Posterior cingulate gyrus (tissue), 11 donors: ENCODE results near the gene RBP3.
A peak's percentile ranks its signal among the peaks of the same experiment; 100 is the strongest.
"Not testable (repeated sequence)": the region's sequence is repeated elsewhere in the genome, so short reads cannot be mapped to it uniquely, and the experiment has no call there.

Experiments used
- DNase-seq, 10 donors: peaks; one replicate each; pipeline versions ENCODE4 v3.0.0 to v3.0.0-alpha.2; 2020 to 2021; ENCODE audit warnings: mixed read lengths in 3 of 10
- intact Hi-C: fragments of 100-400 bp; cut with DNase I; formaldehyde crosslinking; loops from one replicate; pipeline ENCODE4 v1.15.1; 2023

Gene RBP3

DNA sequence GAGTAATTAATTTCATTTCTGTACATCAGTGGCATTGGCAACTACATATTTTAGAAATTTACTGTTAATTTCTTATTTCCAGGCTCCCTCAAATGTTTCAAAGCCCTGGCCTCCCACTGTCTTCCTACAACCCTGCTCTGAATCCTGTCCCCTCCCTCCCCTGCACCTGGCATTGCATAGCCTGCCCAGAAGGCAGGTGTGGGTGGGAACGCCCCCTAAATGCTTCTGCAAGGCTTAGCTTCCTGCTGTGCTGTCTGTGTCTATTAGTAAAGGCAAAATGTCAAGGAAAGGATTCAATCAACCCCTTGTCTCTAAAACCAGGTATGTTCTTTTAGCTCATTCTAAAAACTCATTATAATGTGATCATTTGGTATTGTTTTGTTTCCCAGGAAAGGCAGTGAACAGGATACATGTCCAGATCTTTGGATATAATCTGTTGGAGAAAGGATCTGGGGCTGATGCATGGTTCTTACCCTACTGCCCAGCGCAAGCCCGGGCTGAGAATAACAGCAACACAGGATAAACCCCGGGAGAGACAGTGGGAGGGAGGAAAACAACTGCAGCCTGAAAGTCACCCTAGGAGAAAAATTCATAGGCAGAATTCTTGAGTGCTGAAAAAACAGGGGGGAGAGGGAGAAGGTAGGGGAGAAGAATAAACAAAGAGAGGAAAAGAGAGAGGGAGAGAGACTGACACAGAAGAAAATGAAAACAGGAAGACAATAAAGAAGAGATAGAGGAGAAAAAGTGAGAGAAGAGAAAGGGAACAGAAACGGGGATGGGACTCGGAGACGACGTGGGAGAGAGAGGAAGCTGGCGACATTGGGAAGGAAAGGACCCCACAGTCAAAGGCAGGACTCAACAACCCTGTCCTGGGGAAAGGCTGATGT lies 35.3 kb downstream of the RBP3 start:
- intact Hi-C loops = no loop called here
- DNase-seq = no peak

- intact Hi-C loops = no loop called here
- peak; percentile 73 to 98 (median 86) for DNase-seq
Observed at GRCh38 chr10:47384148-47384921, 36.2 kb downstream of the RBP3 start, which contains the start of gene ZNF488. TSS of gene ZNF488 (minus strand) at chr10:47384293. CDS start at chr10:47368829, 15,464 bp downstream.

DNA sequence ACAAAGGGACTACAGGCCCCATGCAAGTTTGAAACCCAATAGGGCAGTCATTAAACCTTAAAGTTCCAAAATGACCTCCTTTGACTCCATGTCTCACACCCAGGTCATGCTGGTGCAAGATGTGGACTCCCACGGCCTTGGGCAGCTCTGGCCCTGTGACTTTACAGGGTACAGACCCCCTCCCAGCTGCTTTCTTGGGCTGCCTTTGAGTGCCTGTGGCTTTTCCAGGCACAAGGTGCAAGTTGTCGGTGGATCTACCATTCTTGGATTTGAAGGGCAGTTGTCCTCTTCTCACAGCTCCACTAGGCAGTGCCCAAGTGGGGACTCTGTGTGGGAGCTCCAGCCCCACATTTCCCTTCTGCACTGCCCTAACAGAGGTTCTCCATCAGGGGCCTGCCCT lies 37.9 kb downstream of the RBP3 start:
- DNase-seq, intact Hi-C loops: not testable (repeated sequence)

- intact Hi-C loops = no loop called here
- no peak for DNase-seq
Observed at GRCh38 chr10:47388879-47389278, 40.7 kb downstream of the RBP3 start.

- intact Hi-C loops = no loop called here
- DNase-seq = no peak
Observed at GRCh38 chr10:47389619-47390018, 41.5 kb downstream of the RBP3 start.

GRCh38 chr10:47396311-47396717 lies 48.2 kb downstream of the RBP3 start:
- intact Hi-C loops = no loop called here
- DNase-seq = no peak

GRCh38 chr10:47397256-47397655 lies 49.1 kb downstream of the RBP3 start:
- intact Hi-C loops = no loop called here

GRCh38 chr10:47400251-47400650 lies 52.1 kb downstream of the RBP3 start:
- intact Hi-C loops = no loop called here
- DNase-seq = peak in 1 of 10 donors; percentile 35

More at GRCh38 chr10:47397256-47397655, 49.1 kb downstream of the RBP3 start:
- DNase-seq = no peak

GRCh38 chr10:47400786-47401185 lies 52.6 kb downstream of the RBP3 start:
- DNase-seq = no peak
- intact Hi-C loops = no loop called here

- intact Hi-C loops = no loop called here
- no peak for DNase-seq
Observed at GRCh38 chr10:47401210-47401609, 53.0 kb downstream of the RBP3 start.

DNA sequence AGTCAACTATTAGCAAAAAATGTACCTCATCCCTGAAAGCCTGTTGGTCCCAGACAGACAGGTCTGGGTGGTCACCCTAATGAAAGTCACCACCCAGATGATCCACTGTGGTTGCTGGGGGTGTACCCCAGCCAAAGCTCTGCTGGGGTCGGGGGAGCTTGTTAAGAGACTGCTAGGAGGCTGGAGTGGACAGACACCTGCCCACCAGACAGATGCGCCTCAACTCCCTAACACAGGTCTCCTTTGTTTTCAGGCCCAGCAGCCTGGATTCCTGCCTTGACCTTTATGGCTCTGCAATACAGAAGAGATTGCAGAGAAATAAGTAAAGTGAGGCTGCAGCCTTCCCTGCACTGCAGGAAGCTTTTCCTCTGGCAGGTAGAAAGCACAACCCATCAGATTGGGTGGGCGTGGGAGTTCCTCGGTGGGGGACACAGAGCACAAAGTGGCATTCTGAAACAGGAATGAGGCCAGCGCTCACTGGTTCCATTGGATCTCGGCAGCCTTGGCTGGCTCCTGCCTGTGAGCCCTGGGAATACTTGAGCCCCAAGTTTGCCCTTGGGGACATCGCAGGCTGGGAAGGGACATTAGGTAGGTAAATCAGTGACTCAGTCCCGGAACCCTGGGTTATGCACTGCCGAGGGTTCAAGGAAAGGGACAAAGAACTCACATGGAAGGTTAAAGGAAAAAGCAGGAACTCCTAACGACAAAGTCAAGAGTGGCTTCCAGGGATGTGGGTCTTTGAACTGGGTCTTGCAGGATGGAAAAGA lies 53.9 kb downstream of the RBP3 start:
- DNase-seq = peak in 2 of 10 donors; percentile 59 to 64
- intact Hi-C loops = no loop called here

DNA sequence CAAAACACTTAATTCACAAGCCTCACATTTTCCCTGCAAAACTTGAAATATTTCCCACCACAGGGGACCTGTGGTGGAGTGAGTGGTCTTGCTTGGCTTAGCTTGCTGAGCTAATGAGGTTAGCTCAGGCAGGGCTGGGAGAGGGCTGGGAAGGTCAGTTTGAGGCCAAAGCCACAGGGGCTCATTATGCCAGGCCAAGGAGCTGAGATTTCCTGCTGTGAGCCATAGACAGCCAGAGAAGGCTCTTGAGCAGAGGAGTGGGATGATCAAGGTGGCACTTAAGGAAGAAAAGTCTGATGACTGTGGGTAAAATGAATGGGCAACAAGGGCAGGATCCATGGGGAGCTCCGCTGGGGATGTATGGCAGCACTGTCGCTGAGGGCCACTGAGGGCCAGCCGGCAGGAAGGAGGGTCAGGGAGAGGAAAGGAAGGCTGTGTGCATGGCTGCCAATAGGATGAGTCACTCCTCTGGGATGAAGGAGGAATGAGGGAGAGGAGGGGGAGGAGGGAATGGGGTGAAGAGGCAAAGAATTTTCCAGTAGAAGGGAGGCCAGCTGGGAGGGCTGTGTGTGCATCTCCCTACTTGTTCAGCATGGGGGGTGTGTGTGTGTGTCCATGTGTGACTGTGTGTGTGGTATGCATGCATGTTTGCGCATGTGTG lies 54.6 kb downstream of the RBP3 start:
- intact Hi-C loops = no loop called here
- DNase-seq = peak in 1 of 10 donors; percentile 62

GRCh38 chr10:47403446-47404318 lies 55.5 kb downstream of the RBP3 start:
- peak in 2 of 10 donors; percentile 62 to 72 for DNase-seq

GRCh38 chr10:47404446-47404845 lies 56.3 kb downstream of the RBP3 start:
- intact Hi-C loops = no loop called here
- peak in 3 of 10 donors; percentile 54 to 77 (median 76) for DNase-seq

More at GRCh38 chr10:47403446-47404318, 55.5 kb downstream of the RBP3 start:
- intact Hi-C loops = no loop called here

- no peak for DNase-seq
- intact Hi-C loops = no loop called here
Observed at GRCh38 chr10:47404937-47405336, 56.8 kb downstream of the RBP3 start.

DNA sequence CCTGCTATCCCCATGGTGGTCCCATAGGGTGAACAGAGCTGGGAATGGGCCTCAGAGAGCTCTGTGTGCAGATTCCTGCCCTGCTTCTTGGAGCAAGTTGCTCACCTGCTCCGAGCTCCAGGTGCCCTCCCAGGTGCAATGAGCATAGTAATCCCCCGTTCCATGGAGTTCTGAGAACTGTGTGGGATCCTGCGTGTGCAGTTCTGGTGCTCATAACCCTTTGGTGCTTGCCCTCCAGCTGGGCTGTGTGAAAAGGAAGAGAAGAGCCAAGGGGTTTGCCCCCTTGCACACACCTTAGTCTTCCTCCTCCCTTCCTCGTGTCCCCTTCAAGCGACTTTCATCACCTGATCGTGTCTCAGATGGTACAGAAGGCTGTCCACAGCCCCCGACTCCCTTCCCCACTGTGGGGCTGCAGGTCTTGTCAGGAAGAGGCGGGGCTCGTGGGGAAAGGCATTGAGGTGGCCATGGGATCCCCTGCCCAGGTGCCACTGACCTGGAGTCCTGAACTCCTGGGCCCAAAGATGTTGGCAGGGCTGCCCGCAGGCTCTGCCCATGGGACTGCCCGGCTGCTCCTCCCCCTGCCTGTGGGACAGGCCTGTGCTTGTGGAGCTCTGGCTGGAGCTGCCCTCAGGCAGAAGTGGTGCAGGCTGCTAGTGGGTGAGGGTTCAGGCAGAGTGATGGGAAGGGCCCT lies 57.8 kb downstream of the RBP3 start:
- intact Hi-C loops = no loop called here
- peak in 1 of 10 donors; percentile 66 for DNase-seq

DNA sequence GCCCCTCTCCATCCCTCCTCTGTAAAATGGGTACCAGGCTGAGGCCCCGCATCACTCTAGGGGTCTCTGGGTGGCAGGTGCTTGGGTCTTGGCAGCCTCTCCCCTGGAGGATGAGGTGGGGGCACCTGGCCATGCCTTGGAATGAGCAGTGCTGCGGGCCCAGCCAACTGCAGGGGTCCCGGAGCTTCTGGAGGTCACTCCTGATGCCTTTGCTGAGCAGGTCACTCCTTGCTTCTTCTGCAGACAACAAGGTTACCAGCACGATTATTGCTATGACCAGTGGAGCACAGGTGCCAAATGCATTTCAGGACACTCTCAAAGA lies 58.3 kb downstream of the RBP3 start:
- DNase-seq = peak in 1 of 10 donors; percentile 56
- intact Hi-C loops = no loop called here

GRCh38 chr10:47406870-47407691 lies 58.9 kb downstream of the RBP3 start:
- DNase-seq = peak in 2 of 10 donors; percentile 60 to 64
- intact Hi-C loops = no loop called here
